Mammary epithelial cell (primary cell): ENCODE results near the gene PKD2L2.

ENCODE experiments used
- EZH2 ChIP-seq: IDR thresholded peaks from 2 replicates; pipeline ENCODE4 v1.6.1; 2012; ENCODE audit warnings: low read length, inconsistent platforms, borderline replicate concordance
- TF ChIP-seq, protein P1 (sequence below), 2 donors: IDR thresholded peaks in 1 of 2; conservative IDR thresholded peaks in 1 of 2; 2 replicates each; pipeline ENCODE4 v1.5.1; 2011 to 2012; ENCODE audit warnings: inconsistent platforms in 2 of 2, low read length in 2 of 2, mild to moderate bottlenecking in 2 of 2, control low read depth in 1 of 2, low read depth in 1 of 2; ENCODE audit not compliant: insufficient read depth in 1 of 2; ENCODE audit errors: extremely low read depth in 1 of 2

DNA sequence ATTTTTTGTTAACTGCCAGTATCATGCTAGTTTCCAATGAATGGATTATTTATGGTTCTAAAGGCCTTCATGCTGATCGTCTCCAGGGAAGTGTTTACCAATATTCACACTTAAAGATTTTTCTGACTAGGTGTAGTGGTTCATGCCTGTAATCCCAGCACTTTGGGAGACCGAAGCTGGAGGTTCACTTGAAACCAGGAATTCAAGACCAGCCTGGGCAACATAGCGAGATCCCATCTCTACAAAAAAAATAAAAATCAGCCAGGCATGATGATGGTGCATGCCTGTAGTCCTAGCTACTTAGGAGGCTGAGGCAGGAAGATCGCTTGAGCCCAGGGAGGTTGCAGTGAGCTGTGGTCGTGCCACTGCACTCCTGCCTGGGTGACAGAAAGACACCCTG lies 100.2 kb downstream of the PKD2L2 start:
- no peak for TF ChIP-seq EZH2
- TF ChIP-seq, protein P1, sequence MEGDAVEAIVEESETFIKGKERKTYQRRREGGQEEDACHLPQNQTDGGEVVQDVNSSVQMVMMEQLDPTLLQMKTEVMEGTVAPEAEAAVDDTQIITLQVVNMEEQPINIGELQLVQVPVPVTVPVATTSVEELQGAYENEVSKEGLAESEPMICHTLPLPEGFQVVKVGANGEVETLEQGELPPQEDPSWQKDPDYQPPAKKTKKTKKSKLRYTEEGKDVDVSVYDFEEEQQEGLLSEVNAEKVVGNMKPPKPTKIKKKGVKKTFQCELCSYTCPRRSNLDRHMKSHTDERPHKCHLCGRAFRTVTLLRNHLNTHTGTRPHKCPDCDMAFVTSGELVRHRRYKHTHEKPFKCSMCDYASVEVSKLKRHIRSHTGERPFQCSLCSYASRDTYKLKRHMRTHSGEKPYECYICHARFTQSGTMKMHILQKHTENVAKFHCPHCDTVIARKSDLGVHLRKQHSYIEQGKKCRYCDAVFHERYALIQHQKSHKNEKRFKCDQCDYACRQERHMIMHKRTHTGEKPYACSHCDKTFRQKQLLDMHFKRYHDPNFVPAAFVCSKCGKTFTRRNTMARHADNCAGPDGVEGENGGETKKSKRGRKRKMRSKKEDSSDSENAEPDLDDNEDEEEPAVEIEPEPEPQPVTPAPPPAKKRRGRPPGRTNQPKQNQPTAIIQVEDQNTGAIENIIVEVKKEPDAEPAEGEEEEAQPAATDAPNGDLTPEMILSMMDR (conservative IDR thresholded peaks at IDR 0.05 in 1 of 2, IDR thresholded peaks at IDR 0.05 in 1 of 2; ENCODE audit: extremely low read depth in 1 of 2, insufficient read depth in 1 of 2, low read depth in 1 of 2, low read length in 2 of 2): no peak
